Right ventricle myocardium inferior (tissue), 1 donor: ENCODE data around the gene PLD5. TPM values are rescaled to one million over a fixed set of nuclear protein-coding genes. Genes with fewer than 3 reads are reported as not detected.

Source experiments
- ATAC-seq: fragments of 200-7000 bp; cut with Tn5 transposase; one replicate; pipeline ENCODE4 v1.9.1; 2020; ENCODE audit warnings: mild to moderate bottlenecking, moderate library complexity
- DNase-seq: peaks from one replicate; pipeline ENCODE4 v3.0.0; 2021; ENCODE audit errors: missing footprints
- intact Hi-C: fragments of 100-400 bp; cut with DNase I; formaldehyde crosslinking; loops from one replicate; pipeline ENCODE4 v1.11.0; 2022
- long read RNA-seq: library from polyadenylated mRNA; unstranded; transcript quantifications from one replicate; pipeline ENCODE4 v2.0.0, GENCODE V29; 2021
- total RNA-seq: library from RNA; stranded (reverse); fragmentation: NEBNext Ultra II Directional; extraction: Animal tissue kit (Norgen Biotek cat#: 25700); gene quantifications from one replicate; pipeline ENCODE4 v1.2.1, GENCODE V29; 2021
- donor health status: DM: no; HTN: yes; CAD: no; lungs with severe emphysema.

The PLD5 gene
- total RNA-seq: not detected
- long read RNA-seq: 0 reads

GRCh38 chr1:242524571-242525359 is at the start of gene PLD5:
Gene PLD5, minus strand, starts transcription at chr1:242524697.
- no peak for DNase-seq
- intact Hi-C loops: no loop called here
- no peak for ATAC-seq

DNA sequence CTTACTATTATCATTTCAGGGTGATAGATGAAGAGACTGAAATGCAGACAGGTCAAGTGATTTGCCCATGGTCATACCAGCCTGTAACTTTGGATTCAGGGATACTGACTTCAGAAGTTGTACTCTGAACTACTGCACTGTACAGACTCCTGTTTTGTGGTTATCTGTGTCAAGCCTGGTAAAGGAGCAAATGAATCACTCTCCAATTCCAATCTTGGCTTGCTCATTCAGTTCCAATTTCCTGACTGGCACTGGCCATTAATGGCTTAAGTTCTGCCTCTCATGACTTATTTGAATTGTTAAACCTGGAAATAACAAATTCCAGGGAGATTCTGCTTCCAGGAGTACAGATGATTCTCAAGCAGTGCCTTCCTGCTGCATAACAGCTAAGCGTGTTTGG is 45.4 kb upstream of the PLD5 start:
- ATAC-seq (no peak), DNase-seq (no peak)
- intact Hi-C loops: no loop called here

DNA sequence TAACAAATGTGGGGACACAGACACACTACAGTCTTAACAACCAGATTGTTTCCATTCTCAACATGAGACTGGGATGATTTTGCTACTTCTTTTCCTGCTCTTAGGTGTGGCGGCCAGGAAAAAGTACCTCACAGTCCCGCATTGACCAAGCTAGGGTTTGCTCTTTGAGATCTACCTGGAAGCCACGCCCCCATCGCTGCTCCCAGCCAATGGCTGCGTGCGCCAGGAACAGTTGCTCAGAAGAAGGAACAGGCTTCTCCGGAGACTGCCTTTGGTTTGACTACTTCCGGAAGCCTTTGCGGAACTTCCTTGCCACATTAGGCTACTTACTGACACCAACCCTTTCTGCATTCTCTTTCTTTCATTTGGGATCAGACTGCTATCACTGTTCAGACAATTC is 44.2 kb upstream of the PLD5 start:
- intact Hi-C loops: no loop called here
- DNase-seq: no peak

DNA sequence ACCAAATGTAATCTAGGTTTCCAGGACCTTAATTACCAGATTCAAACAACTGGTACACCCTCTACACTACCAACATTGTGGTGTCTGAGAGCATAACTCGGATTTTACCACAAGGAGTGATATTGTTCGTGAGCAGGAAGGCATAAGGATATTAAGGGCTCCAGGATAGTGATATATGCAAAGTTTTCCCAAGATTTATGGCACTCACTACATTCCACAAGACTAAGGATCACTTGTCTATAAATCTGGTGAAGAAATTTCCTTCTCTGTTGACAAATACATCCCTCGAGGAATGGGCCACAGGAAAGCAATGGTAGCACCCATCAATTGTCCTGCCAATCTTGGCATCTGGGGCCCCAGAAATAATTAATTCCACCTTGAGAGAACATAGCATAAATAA is 43.1 kb upstream of the PLD5 start:
- intact Hi-C loops: no loop called here
- DNase-seq: no peak
- ATAC-seq: no peak

More for the DNA sequence above, 44.2 kb upstream of the PLD5 start:
- no peak for ATAC-seq

- no peak for ATAC-seq
These were observed 32.3 kb upstream of the PLD5 start for GRCh38 chr1:242556759-242557158.

GRCh38 chr1:242556276-242556675 is 31.8 kb upstream of the PLD5 start:
- intact Hi-C loops: no loop called here
- no peak for ATAC-seq
- DNase-seq: no peak

More at GRCh38 chr1:242556759-242557158, 32.3 kb upstream of the PLD5 start:
- intact Hi-C loops: no loop called here
- no peak for DNase-seq

GRCh38 chr1:242554577-242554976 is 30.1 kb upstream of the PLD5 start:
- DNase-seq: no peak
- no peak for ATAC-seq
- intact Hi-C loops: no loop called here

DNA sequence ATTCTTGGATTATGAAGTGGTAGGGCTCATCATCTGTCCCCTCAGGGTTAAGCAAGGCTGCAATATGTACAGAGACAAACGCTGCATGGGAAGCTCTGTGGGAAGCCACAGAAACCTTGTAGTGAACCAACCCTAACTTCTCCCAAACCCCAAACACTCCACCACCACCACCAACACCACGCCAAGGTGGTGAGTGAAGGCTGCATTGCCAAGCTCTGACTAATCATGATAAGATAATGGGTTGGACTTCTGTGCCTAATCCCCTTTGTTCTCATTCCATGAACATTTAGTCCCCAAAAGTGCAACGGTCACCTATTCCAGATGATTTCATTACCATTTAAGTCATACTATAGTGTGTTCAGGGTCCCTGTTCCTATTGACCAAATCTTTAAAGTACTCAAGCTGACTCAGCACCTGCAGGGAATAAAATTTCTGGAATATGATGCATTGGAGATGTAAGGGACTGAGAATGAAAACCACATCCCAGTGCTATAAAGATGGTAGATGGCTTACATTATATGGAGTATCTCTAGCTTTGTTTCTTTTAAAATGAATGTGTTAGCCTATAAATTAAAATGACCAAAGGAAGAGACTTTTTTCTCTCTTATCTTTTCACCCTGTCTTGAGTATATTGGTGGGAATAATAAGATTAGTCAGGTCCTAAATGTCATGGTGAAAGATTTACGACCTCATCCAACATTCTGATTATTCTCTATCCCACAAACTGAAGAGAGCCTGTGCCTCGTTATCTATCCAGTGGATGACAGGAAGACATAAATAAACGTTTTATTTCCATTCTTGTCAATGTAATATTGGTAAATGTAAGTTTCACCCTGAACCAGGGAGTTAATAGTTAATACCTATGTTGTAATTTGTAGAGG is 22.6 kb upstream of the PLD5 start:
- intact Hi-C loops: no loop called here
- no peak for ATAC-seq
- DNase-seq: no peak

- ATAC-seq: no peak
- intact Hi-C loops: no loop called here
- DNase-seq: no peak
These were observed 21.9 kb upstream of the PLD5 start for GRCh38 chr1:242546441-242546840.

DNA sequence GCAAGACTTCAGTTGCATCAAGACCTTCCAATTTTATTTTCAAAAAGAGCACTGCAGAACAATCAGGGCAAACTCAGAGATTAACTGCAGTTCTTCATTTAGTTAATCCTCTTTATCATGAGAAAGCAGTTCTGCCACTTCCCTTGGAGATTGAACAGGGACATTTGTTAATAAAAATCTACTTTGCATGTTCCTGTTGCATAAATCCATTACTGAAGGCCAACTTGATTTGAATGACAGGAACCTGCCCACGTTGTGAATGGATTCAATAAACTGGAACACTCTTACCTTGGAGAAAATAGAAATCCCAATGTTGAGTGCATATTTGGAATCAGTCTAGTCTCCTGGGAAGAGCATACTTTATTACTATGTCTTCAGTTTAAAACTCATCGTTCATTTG is 19.6 kb upstream of the PLD5 start:
- intact Hi-C loops: no loop called here
- DNase-seq: no peak
- ATAC-seq: no peak

DNA sequence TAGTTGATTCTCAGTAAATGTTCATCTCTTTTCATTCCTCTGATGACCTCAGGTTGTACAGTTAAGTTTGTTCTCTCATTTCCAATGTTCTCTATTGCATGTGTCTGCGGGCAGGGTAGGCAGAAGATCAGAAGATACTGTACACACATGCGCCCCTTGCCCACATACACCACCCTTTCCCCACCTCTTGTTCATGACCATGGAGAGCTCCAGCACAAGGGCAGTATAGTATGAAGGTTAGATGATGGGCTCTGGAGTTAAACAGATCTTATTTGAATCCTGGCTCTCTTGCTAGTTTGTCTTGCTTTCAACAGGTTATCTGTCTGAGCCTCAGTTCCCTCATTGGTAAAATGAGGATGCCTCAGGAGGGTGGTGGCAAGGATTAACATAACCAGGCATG is 17.8 kb upstream of the PLD5 start:
- no peak for DNase-seq
- no peak for ATAC-seq
- intact Hi-C loops: no loop called here

DNA sequence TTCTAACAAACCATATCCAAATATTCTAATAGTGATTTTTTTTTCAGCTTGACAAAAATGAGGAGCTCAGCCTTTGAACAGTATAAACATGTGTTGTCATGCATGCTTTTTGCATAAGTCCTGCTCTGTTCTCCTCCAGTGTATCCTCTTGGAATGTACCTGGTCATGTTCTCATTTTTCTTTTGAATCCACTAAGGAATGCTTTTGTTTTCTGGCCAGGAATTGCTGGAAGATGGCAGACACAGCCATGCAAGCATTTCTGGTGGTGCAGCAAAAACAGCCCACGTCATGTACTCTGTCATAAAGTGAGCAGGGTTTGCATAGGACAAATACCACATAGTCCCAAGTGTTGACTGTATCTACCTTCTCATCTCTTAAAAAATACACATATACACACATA is 11.5 kb upstream of the PLD5 start:
- no peak for ATAC-seq
- no peak for DNase-seq
- intact Hi-C loops: no loop called here

DNA sequence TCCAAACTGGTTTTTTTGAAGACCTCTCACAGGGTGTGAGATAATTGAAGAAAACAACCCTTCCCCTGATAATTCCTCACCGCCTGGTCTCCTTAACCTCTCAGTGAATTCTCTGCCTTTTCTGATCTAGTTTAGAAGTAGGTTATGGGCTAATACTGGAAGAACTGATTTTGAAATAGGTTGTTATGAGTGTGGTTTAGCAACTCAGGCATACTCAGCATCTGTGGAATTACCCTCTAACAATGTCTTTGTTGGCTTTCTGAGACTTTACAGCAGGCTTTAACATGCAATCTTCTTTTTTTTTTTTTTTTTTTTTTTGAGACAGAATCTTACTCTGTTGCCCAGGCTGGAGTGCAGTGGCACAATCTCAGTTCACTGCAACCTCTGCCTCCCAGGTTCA is 10.3 kb upstream of the PLD5 start:
- no peak for ATAC-seq
- intact Hi-C loops: no loop called here
- DNase-seq: no peak

DNA sequence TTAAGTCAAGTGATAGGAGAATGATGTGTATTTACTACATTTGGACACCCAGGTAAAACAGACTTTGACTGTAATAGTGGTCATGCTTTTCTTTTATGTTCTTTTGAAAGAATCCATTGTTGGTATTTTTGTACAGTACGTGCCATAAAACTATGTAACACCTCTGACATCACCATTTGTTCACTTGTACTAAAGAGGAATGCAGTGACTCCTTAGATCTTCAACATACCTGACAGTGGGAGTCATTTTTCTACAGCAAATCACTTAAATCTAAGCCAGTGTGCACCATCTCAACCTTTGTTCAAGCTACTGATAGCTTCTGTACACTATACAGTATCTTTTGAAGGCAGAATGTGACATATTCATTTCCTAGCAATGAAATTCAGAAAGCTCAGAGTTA is 6.3 kb upstream of the PLD5 start:
- no peak for ATAC-seq
- no peak for DNase-seq
- intact Hi-C loops: no loop called here

DNA sequence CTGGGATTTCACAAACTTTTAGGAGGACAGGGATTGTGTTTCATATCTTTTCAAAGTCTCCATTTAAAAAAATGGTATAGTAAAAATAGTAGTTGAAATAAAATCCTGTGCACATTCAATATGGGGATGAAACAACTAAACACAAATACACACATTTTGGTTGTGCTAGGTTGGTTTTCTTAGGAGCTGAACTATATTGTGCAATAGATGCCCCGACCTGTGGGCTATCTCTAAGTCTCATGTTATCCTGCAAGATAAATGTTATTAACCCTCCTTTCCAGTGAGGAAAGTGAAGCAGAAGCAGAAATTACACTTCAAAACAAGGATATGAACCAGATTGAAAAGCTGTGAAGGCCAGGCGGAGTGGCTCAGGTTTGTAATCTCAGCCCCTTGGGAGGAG is 1.3 kb upstream of the PLD5 start:
- no peak for DNase-seq
- intact Hi-C loops: no loop called here
- ATAC-seq: no peak

GRCh38 chr1:242525360-242525722 is 844 bp upstream of the PLD5 start:
- no peak for DNase-seq
- ATAC-seq: no peak
- intact Hi-C loops: no loop called here

GRCh38 chr1:242523719-242524570 is 552 bp downstream of the PLD5 start:
- no peak for DNase-seq
- ATAC-seq: no peak
- intact Hi-C loops: no loop called here

DNA sequence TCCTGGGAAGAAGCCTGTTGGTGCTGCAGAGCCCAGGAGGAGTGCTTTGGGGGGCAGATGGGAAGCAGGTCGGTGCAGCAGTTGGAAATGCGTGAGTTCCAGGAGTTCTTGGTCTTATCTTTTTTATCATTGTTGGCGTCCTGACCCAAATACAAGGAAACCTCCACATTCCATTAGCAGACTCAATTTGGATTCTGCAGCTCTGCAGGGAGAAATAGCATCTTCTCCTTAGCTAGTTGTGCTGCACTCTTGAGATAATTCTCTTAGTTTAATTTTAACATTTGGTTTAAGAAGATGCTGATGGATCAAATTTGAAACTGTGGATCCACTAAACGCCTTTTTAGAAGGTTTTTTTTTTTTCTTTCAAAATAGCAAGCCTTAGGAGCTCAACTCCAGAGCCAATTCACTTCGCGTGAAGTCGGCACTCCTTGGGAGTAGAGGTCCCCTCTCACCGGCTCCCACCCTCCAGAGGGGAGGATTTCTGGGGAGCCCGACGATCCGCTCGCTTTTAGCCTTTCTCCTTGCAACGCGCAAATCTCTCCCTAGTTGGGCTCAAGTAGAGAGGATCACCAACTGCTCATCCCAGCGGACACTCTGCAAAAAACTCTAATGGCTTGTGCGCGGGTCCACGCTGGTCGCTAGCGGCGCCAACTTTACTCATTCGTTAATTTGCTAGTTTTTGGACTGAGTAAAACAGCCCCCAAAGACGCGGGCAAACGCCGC is 1.3 kb downstream of the PLD5 start:
- ATAC-seq: no peak
- DNase-seq: no peak
- intact Hi-C loops: no loop called here
